ENCODE data around the gene CAPN8. TPM values are rescaled to one million over a fixed set of nuclear protein-coding genes. Genes with fewer than 3 reads are reported as not detected.
A peak's percentile ranks its signal among the peaks of the same experiment; 100 is the strongest.

The CAPN8 gene
- polyA plus RNA-seq, 1 of the 3 experiments (the other 2 are of a cell fraction): not detected

- TF ChIP-seq USF1 (IDR thresholded peaks at IDR 0.05; ENCODE audit: borderline replicate concordance, low read depth): no peak
- TF ChIP-seq NRF1 (IDR thresholded peaks at IDR 0.05; ENCODE audit: low read depth, low read length): no peak
- no peak for TF ChIP-seq TAF1 (IDR thresholded peaks at IDR 0.05; ENCODE audit: borderline replicate concordance, low read depth, low read length)
Measured at GRCh38 chr1:223533708-223534107, 131.8 kb downstream of the CAPN8 start (continued).

- Histone ChIP-seq H3K9me2 (no peaks in the 10 kb centered on the region), H3K27ac (ENCODE audit: low read depth in 2 of 2, low read length in 1 of 2) (no peak overlapping the region), H2AFZ (ENCODE audit: low read depth) (no peak overlapping the region), H3K79me2 (ENCODE audit: insufficient read depth) (no peaks in the 10 kb centered on the region), H3K9me3 (no peaks in the 10 kb centered on the region), H3K4me1 (ENCODE audit: control insufficient read depth in 1 of 2, insufficient read depth in 2 of 2, low read depth in 1 of 2, low read length in 1 of 2) (no peaks in the 10 kb centered on the region), H3K4me3 (ENCODE audit: low read depth in 2 of 2, low read length in 1 of 2) (no peak overlapping the region), H3K9ac (no peak overlapping the region), H3K4me2 (no peak overlapping the region), H4K20me1 (ENCODE audit: insufficient read depth) (no peaks in the 10 kb centered on the region), H3K27me3 (ENCODE audit: insufficient read depth) (peaks cover 11% of the 10 kb centered on the region; the same call in 1 of the 2 replicates), H3K36me3 (replicated peaks in 1 of 2; ENCODE audit: control insufficient read depth in 1 of 2, insufficient read depth in 2 of 2, low read length in 1 of 2) (no peaks in the 10 kb centered on the region), H3F3A (replicated peaks; ENCODE audit: insufficient read depth) (no peaks in the 10 kb centered on the region)
- no peak for TF ChIP-seq MEF2A (IDR thresholded peaks at IDR 0.05; ENCODE audit: borderline replicate concordance, low read depth)
- TF ChIP-seq PBX3 (IDR thresholded peaks at IDR 0.05): no peak
- peak; percentile 65 for TF ChIP-seq RAD21 (IDR thresholded peaks at IDR 0.05; ENCODE audit: low read length)
- peak; percentile 65 for TF ChIP-seq CTCF (IDR thresholded peaks at IDR 0.05)
- TF ChIP-seq GATA2 (CRISPR knock-in tag; IDR thresholded peaks at IDR 0.05): no peak
- peak; percentile 58 for TF ChIP-seq SMC3 (IDR thresholded peaks at IDR 0.05; ENCODE audit: low read depth, low read length)
- no peak for TF ChIP-seq POLR2AphosphoS5 (IDR thresholded peaks at IDR 0.05; ENCODE audit: low read depth, low read length)
- TF ChIP-seq GABPA (IDR thresholded peaks at IDR 0.05; ENCODE audit: low read depth): no peak
- TF ChIP-seq EP300 (IDR thresholded peaks at IDR 0.05; ENCODE audit: borderline replicate concordance in 1 of 2, low read depth in 1 of 2, low read length in 1 of 2): no peak
- TF ChIP-seq MXI1 (IDR thresholded peaks at IDR 0.05; ENCODE audit: low read depth, low read length): no peak
- no peak for TF ChIP-seq FOSL2 (IDR thresholded peaks at IDR 0.05; ENCODE audit: borderline replicate concordance, low read depth)
- TF ChIP-seq JUND (IDR thresholded peaks at IDR 0.05): no peak
- no peak for TF ChIP-seq USF1 (IDR thresholded peaks at IDR 0.05; ENCODE audit: borderline replicate concordance, low read depth)
- POLR2A ChIA-PET: no interaction called here
- DNase-seq: peak; percentile 59
- CTCF ChIA-PET: interaction anchor here (0.6 to 3.8 kb wide), 15 partner anchors 10 to 396 kb away, joined by 3 to 28 read pairs (median 5); no protein-coding TSS in a partner anchor
- WGBS (ENCODE audit: low lambda C conversion rate): 37% methylated on average over 11 of the region's 11 CpGs
Measured at GRCh38 chr1:223531742-223532341, 133.7 kb downstream of the CAPN8 start.

All from SK-N-SH (cell line).